Breast epithelium (tissue), 3 donors: ENCODE data around the gene TMEM144.
"Not testable (repeated sequence)": the region's sequence is repeated elsewhere in the genome, so short reads cannot be mapped to it uniquely, and the experiment has no call there.

ENCODE experiments used
- POLR2A ChIP-seq: fragments of 450-650 bp; IDR thresholded peaks from one replicate; pipeline ENCODE4 v1.6.1; 2016; ENCODE audit warnings: antibody characterized with exemption, mild to moderate bottlenecking, moderate library complexity
- TF ChIP-seq, protein P1 (sequence below), 3 donors: fragments of 450-650 bp; IDR thresholded peaks; one replicate each; pipeline ENCODE4 v1.5.1; 2016 to 2017; ENCODE audit warnings: antibody characterized with exemption in 3 of 3, mild to moderate bottlenecking in 3 of 3, moderate library complexity in 3 of 3

DNA sequence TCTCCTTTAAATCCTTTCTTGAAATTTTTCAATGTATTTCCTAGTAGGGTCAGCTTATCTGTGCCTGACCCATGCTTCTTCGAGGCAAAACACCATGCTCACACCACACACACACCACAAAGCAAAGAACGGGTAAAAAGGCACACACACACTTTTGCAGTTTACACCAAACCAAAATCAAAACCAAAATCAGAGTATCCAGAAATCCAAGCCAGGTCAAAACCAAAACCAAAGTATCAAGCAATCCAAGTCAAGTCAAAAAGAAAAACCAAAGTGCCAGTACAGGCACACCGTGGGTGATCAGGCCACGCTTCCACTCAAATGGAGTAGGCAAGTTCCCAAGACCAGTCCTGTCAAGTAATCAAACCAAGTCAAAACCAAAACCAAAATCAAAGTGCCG lies 17.6 kb downstream of the TMEM144 start:
- not testable (repeated sequence) for TF ChIP-seq POLR2A
- TF ChIP-seq, protein P1, sequence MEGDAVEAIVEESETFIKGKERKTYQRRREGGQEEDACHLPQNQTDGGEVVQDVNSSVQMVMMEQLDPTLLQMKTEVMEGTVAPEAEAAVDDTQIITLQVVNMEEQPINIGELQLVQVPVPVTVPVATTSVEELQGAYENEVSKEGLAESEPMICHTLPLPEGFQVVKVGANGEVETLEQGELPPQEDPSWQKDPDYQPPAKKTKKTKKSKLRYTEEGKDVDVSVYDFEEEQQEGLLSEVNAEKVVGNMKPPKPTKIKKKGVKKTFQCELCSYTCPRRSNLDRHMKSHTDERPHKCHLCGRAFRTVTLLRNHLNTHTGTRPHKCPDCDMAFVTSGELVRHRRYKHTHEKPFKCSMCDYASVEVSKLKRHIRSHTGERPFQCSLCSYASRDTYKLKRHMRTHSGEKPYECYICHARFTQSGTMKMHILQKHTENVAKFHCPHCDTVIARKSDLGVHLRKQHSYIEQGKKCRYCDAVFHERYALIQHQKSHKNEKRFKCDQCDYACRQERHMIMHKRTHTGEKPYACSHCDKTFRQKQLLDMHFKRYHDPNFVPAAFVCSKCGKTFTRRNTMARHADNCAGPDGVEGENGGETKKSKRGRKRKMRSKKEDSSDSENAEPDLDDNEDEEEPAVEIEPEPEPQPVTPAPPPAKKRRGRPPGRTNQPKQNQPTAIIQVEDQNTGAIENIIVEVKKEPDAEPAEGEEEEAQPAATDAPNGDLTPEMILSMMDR (IDR thresholded peaks at IDR 0.05) = not testable (repeated sequence)
